ENCODE data around the gene SRSF6.
A peak's percentile ranks its signal among the peaks of the same experiment; 100 is the strongest.
"Not testable (repeated sequence)": the region's sequence is repeated elsewhere in the genome, so short reads cannot be mapped to it uniquely, and the experiment has no call there.

Gene SRSF6

DNA sequence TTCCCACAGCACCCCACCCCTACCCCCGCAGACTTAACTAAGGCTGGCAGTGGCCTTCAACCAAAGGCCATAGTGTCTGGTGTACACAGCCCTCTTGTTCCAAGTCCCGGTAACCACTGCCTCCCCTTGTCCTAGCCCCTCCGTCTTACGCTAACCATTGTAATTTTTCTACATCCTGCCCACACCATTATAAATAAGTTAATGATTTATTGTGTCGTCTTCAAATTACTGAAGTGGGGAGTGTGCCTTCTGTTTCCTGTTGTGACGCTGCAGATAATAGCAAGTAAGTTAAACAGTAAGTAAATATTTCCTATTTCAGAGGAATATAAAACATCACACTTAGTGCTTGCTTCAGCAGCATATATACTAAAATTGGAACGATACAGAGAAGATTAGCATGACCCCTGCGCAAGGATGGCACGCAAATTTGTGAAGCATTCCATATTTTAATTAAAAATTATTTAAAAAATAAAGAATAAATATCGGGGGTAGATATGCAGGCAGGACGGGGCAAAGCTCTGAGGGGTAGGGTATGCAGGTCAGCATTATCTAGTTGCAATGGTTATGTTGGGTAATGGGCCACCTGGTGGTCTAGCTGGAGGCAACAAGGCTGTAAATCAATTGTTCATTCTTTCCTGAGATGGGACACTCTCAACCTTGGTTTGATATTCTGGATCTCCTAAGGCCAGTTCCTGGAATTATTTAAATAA lies 15.1 kb downstream of the SRSF6 start:
- no peak for DNase-seq

DNA sequence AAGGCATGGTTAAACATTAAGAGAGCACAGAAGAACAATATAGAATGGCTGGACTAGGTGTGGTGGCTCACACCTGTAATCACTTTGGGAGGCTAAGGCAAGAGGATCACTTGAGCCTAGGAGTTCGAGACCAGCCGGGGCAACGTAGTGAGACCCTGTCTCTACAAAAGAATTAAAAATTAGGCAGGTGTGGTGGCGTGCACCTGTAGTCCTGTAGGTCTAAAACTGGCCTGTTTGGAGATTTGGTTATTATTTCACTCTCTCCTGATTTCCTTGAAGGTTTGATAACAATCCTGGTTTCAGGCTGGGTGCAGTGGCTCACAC lies 15.6 kb downstream of the SRSF6 start:
- no peak for DNase-seq
- intact Hi-C loops (cut with DNase I), result no loop called here

More for the DNA sequence above, 15.1 kb downstream of the SRSF6 start:
- intact Hi-C loops (cut with DNase I), result no loop called here

DNA sequence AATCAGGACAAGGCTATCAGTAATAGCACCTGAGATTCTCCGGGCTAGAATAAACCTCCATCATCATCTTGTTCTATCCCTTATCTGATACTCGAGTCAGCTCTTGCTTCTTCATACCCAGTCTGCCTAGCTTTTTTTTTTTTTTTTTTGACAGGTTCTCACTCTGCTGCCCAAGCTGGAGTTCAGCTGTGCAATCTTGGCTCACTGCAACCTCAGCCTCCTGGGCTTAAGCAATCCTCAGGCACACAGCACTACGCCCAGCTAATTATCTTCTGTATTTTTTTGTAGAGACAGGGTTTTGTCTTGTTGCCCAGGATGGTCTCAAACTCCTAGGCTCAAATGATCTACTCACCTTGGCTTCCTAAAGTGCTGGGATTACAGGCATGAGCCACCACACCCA lies 19.5 kb downstream of the SRSF6 start:
- intact Hi-C loops (cut with DNase I), result no loop called here
- no peak for DNase-seq

DNA sequence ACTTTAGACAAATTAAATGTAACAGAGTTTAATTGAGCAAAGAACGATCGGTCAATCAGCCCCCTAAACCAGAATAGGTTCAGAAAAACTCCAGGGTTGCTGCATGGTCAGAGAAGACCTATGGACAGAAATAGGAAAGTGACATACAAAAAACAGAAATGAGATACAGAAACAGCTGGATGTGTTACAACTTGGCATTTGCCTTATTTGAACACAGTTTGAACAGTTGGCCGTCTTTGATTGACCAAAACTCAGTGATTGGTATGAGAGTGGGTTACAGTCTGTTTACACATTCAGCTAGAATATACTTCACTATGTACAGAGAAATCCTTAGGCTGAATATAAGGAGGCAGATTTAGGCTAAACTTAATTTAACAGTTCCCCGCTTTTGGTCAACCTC lies 19.9 kb downstream of the SRSF6 start:
- DNase-seq, result no peak
- intact Hi-C loops (cut with DNase I), result no loop called here

DNA sequence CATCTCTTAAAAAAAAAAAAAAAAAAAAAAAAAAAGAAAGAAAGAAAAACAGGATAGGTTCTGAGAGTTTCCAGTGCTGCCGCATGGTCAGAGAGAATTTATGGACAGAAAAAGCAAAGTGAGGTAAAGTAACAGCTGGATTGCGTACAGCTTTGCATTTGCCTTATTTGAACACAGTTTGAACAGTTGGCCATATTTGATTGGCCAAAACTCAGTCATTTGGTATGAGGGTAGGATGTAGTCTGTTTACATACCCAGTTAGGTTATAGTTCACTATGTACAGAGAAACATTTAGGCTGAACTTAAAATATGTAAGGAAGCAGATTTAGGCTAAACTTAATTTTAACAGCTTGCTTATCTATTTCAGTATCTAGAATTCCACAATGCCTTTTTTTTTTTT lies 32.3 kb downstream of the SRSF6 start:
- no peak for DNase-seq
- intact Hi-C loops (cut with DNase I), result no loop called here

DNA sequence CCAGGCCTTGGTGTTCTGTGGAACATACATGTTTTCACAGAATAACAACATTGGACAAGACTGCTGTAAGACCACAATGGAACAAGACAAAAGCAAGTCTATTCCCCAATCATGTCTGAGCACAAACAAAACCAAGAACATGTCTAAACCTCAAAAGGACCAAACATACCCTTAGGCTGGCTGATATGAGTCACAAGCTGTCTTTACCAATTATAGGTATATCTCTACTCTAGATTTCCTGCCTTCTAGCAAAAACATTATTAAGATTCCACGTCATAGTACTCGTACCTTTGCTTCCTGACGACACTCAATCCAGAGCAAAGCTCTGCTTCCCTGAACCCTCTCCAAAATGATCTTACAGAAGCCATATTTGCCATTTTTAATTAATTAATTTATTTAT lies 34.4 kb downstream of the SRSF6 start:
- intact Hi-C loops (cut with DNase I), result no loop called here
- DNase-seq, result no peak

DNA sequence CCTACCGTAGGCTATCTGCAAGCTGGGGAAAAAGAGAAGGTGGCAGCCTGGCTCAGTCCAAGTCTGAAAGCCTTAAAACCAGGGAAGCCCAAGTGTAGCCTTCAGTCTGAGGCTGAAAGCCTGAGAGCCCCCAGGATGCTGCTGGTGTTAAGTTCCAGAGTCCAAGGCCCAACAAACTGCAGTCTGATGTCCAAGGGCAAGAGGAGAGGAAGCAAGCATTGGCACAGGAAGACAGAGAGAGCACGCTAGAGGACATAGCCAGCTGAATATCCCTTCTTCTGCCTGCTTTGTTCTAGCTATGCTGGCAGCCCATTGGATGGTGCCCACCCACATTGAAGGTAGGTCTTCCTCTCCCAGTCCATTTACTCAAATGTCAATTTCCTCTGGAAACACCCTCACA lies 37.7 kb downstream of the SRSF6 start:
- intact Hi-C loops (cut with DNase I), result no loop called here
- DNase-seq, result no peak

DNA sequence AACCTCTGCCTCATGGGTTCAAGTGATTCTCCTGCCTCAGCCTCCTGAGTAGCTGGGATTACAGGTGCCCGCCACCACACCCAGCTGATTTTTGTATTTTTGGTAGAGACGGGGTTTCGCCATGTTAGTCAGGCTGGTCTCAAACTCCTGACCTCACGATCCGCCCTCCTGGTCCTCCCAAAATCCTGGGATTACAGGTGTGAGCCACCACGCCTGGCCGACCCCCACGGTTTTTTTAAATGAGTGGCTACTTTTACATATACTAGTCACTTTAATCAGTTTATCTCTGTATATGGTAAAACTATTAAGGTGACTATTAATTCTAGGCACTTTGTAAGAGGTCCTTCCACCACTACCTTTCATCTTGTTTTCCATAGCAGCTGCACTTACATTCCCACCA lies 44.3 kb downstream of the SRSF6 start:
- intact Hi-C loops (cut with DNase I); DNase-seq: not testable (repeated sequence)

DNA sequence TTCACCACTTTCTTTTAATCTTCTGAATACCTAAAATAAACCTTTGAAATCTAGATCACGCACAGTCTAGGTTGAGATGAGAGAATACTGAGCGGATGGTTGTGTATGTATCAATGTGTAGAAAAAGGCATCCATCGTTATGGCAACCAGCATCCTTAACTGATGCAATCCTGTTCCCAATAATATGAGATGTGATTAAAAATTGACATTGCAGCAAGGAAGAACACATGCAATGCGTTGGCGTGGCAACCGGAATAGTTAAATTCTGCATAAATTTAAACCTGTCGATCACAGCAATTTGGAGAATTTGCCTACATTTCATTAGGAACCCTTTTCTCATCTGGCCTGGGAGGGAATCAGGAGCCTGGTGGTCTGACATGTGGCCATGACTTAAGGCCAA lies 48.5 kb downstream of the SRSF6 start:
- intact Hi-C loops (cut with DNase I), result no loop called here
- no peak for DNase-seq

DNA sequence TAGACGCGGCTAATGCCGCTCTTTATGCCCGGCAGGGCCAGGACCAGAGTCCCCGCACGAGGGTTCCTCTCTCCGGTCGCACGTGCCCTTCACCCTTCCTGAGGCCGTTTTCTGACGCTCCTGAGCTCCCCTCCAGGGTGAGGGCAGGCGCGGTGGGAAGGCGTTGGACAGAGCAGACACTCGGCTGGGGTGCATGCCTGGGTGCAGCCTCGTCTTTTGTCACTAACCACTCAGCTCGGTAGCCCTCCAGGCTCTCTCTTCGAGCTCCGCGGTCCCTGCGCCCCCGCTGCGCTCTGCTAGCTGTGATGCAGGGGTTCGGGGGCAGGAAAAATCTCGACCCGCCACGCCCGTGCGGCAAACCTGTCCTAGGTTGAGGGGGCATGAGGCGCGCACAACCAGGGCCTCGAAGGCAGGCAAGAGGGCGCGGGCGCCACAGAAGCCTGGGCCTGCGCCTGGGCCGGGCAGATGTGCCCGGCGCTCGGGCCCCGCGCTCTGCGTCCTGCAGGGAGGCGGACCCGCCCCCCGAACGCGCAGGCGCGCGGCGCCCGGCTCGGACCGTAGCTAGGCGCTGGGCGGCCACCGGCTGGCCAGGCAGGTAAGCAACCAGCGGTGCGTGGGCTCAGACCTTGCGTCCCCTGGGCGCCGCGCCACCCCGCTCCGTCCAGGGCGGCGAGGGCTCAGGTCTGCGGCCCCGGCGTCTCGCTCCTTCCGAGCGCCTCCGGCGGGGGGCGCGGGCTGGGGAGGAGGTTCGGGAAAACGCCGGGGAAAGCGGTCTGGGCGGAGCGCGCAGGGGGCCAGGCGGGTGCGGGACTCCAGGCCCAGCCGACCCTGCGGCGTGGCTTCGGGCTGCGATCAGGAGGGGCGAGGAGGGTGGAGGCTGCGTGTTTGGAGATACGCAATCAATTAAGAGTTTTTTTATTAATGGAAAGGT lies 49.7 kb downstream of the SRSF6 start, which contains the start of gene L3MBTL1:
L3MBTL1 (plus strand) TSS at position 548 of the 931 bp plus-strand sequence. CDS start 5,807 bp downstream, outside the sequence.
- peak in 9 of 10 donors; percentile 40 to 93 (median 48) for DNase-seq
- intact Hi-C loops (cut with DNase I), result no loop called here

DNA sequence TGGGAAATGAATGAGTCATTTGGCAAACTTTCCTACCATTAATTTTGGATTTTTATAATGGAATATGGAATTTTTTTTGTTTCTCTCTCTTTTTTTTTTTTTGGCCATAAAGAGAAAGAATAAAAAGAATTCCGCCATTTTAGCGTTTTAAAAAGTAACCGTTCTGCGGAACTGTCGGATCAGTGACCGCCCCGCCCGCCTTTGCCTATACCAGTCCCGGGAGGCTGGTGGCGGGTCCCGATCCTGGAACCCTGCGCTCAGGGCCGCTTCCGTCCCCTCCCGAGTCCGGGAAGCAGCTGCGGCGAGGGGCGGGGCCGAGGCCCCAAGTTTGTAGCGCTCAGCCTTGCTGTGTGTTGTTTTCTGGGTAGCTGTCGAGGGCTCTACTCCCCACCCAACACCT lies 50.4 kb downstream of the SRSF6 start:
- intact Hi-C loops (cut with DNase I), result no loop called here
- peak in 4 of 10 donors; percentile 8 to 85 (median 74) for DNase-seq

DNA sequence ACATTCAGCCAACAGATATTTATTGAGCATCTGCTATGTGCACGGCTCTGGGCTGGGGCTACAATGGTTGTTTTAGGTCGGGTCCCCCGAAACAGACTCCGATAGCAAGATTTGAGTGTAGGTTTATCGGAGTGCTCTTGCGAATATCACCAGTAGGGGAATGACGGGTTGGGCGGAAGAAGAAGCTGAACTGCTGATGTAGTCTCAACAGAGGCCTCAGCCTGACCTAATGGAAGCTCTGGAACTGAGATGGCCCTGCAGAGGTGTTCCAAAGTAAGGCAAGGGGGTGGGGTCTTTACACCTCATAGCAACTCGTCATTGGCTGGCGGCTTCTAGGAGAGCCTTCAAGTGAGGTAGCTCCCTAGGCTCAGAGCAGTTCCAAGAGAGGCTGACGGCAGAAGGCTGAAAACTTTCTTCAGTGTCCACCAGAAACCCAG lies 50.9 kb downstream of the SRSF6 start:
- peak in 1 of 10 donors; percentile 42 for DNase-seq
- intact Hi-C loops (cut with DNase I), result no loop called here

DNA sequence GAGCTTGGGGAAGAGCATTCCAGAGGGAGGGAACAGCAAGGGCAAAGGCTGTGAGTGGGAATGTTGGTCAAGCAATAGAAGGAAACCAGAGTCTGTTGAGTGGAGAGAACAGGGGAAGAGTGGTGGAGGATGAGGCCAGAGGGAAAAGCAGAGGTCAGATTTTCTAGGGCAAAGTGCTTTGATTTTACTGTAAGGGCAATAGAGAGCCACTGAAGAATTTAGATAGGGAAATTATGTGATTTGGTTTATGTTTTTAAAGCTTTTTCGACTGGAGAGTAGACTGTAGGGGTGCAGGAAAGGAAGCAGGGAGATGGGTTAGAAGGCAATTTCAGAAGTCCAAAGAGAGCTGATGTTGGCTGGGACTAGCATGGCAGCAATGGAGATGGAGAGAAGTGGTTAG lies 54.2 kb downstream of the SRSF6 start:
- intact Hi-C loops (cut with DNase I), result loop anchor here (5.0 kb wide), 1 partner anchor 55 kb away; the partner anchor contains the start of gene SRSF6
- no peak for DNase-seq

DNA sequence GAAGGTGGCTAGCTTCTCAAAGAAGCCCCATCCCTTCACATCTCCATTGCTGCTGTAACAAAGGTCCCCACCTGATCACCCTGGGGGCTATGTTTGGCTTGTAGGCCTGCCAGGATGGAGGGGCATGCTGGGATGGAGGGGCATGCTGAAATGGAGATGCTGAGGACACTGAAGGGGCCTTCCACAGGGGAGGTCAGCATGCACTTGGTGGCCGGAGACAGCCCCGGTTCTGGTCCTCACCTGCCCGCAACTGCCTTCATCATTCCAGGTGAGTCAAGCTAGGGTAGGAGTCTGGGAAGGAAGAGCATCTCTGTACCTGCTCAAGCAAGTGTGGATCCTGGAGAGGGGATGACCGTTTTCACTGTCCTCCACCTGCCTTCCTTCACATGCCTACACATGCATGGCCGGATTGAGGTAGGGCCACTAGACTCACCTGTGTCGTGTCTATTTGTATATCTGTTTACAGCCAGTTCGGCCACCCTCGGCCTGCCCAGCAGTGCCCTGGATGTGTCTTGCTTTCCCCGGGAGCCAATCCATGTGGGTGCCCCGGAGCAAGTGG lies 55.8 kb downstream of the SRSF6 start:
- no peak for DNase-seq

More for the DNA sequence above, 55.8 kb downstream of the SRSF6 start:
- intact Hi-C loops (cut with DNase I), result loop anchor here (5.0 kb wide), 1 partner anchor 56 kb away; the partner anchor contains the start of gene SRSF6
